GM12874 (cell line): ENCODE measurements around the gene TFAP2D.

Source experiments
- TF ChIP-seq, protein P1 (sequence below): IDR thresholded peaks from 2 replicates; pipeline ENCODE4 v1.5.1; 2011; ENCODE audit warnings: low read depth, mild to moderate bottlenecking, control low read depth, low read length, moderate library complexity; ENCODE audit not compliant: insufficient read depth

Gene TFAP2D

DNA sequence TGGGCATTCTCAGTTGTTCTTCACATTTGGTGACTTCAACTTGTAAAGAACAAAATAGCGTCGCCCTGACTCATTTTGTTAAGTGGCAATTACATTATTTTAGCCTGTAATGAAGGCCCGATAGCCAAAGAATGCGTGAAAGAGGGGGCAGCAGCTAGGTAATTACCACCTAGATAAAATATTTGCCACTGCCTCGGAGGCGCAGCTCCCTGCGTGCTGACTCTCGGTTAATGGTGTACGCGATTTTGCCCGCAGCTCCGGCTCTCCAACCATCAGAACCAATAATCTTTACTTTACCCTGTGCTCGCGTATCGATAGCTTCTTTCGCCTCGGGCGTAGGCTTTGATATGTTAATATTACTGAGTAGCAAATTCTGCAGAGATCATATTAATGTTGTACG, 8.7 kb downstream of the TFAP2D start:
- TF ChIP-seq, protein P1, sequence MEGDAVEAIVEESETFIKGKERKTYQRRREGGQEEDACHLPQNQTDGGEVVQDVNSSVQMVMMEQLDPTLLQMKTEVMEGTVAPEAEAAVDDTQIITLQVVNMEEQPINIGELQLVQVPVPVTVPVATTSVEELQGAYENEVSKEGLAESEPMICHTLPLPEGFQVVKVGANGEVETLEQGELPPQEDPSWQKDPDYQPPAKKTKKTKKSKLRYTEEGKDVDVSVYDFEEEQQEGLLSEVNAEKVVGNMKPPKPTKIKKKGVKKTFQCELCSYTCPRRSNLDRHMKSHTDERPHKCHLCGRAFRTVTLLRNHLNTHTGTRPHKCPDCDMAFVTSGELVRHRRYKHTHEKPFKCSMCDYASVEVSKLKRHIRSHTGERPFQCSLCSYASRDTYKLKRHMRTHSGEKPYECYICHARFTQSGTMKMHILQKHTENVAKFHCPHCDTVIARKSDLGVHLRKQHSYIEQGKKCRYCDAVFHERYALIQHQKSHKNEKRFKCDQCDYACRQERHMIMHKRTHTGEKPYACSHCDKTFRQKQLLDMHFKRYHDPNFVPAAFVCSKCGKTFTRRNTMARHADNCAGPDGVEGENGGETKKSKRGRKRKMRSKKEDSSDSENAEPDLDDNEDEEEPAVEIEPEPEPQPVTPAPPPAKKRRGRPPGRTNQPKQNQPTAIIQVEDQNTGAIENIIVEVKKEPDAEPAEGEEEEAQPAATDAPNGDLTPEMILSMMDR: no peak

DNA sequence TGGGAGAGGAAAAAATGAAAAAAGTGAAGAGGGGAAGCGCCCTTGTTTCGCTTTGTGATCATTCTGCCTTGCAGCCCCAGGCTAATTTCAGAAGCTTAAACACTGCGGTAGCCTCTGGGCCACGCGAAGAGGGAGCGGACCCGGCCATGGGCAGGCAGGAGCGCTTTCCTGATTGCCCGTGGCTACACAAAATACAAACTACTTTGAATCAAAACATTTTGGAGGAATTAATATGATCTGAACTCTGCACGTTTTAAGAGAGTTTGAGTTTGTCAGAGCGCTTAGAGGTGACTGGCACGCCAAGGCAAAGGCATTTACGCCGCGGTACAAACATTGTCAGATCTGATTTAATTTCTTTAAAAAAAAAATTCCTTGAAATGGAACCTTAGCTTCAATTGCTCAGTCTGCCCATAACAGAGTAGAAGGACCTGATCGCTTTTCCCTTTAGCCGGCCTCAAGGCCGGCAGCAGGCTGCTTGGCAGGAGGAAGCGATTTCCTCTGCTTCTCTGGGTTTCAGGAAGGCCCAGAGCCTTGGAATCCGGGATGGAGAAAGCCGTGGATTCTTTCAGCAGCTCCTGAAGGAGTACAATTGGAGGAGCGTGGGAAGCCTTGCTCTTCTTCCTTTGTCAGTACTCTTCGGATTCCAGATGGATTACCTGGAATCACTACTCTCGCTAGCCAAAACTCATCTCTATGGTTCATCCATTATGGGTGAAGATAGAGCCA, 9.7 kb downstream of the TFAP2D start:
- TF ChIP-seq, protein P1: no peak

DNA sequence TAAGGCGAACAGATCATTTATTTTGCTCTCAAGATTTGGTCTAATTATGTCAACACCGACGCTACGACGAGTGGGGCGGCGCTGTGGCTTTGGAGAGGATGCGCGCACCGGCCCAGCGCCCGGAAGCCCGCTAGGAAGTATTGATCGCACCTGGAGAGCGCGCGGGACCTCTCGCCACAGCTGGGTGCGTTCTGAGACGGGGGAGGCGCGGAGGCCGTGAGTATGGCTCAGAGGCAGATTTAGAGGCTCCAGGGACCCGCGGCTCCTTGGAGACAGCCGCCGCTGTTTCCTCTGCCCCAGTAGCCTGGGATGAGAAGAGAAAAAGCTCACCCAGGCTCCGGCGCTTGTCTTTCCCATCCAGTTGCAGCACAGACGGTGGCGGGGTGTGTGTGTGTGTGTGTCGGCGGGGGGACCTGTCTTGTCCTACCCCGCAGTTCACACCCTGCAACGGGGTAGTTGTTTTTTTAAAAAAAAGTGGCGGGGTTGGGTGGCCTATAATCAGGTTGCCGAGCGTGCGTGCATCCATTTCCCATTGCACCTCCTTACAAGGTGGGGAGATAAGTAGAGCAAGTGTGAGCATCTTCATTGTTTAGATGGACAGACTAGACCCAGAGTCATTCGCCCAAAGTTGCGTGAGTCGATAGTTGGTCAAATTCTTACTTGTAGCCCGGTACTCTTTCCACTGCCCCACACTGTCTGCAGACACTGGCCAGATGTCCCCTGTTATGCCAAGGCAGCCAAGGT, 11.2 kb downstream of the TFAP2D start:
- TF ChIP-seq, protein P1: no peak

DNA sequence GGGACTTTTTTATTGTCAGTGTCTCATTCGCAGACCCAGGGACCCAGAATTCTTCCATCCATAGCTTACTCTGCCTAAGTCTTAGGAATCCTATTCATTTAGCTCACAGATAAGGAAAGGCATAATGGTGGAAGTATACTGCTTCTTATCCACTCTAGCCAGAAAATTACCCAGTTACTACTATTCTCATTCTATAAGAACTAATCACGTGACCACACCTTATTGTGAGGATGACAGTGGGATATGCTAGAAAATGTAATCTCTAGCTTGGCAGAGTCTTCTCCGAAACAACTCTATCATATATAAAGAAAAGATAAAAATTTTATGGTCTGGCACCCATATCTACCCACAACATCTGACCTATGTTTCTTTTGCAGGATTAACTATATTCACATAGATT, 21.2 kb downstream of the TFAP2D start:
- TF ChIP-seq, protein P1: no peak

DNA sequence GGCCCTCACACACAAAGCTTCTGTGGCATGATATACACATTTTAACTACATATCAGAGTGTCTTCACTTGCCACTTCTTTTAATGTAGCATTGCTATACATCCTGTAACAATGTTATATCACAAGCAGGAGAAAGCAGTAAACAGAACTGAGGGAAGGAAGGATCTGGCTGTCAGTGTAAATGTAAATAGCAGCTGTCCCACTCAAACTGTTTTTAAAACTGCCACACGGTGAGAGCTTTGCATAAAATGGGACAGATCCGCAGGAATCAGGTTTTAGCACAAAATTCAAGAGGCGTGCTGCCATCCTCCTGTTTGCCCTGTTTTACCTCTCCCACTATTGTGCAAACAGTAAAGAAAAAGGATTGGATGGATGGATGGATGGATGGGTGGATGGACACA, 28.8 kb downstream of the TFAP2D start:
- TF ChIP-seq, protein P1: no peak

DNA sequence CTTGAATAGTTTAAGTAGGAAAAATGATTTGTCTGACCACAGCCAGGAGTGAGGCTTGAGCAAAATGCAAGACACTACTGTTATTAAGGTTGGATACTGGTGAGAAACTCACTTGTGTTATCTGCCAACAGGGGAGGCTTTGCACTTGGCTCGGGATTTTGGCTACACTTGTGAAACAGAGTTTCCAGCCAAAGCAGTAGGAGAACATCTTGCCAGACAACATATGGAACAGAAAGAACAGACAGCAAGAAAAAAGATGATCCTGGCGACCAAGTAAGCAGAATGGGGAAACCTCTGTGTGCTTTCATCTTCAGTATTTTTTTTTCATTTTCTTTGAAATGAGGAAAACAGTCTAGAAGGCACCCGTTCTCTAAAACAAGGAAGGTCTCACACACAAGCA, 31.6 kb downstream of the TFAP2D start:
- TF ChIP-seq, protein P1: no peak

DNA sequence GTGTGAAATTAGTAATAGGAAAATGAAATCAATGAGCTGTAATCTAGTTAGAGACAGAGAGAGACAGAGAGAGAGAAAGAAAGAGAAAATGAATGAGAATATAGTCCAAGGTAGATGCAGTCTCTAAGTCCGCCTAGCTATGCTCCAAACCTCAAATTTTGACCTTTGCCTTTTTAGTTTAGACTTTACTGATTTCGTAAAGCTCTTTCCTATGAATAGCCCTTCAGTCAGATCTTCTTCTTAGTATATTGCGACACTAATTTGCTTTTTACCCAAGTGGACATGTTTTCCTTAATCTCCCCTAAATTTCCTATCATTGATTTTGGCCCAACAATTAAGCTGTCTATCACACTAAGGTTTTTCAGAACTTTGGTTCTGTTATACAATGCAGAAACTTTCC, 49.5 kb downstream of the TFAP2D start:
- TF ChIP-seq, protein P1: no peak
